Large intestine (tissue), 3 donors: ENCODE results near the gene RPN2. TPM values are rescaled to one million over a fixed set of nuclear protein-coding genes. Genes with fewer than 3 reads are reported as not detected.
A peak's percentile ranks its signal among the peaks of the same experiment; 100 is the strongest.

Source experiments
- DNase-seq, 2 donors: peaks; one replicate each; pipeline versions ENCODE4 v3.0.0 to v3.0.0-alpha.2; 2013
- H3K27ac ChIP-seq: one replicate; pipeline ENCODE4 v1.5.1; 2013; ENCODE audit warnings: low read length
- H3K27me3 ChIP-seq: 2 replicates; pipeline ENCODE4 v1.6.1; 2013; ENCODE audit warnings: low read length; ENCODE audit not compliant: control insufficient read depth, insufficient read depth
- H3K36me3 ChIP-seq: 2 replicates; pipeline ENCODE4 v1.6.1; 2013; ENCODE audit warnings: low read length; ENCODE audit not compliant: control insufficient read depth, insufficient read depth
- H3K4me1 ChIP-seq: one replicate; pipeline ENCODE4 v1.6.1; 2013; ENCODE audit warnings: low read length; ENCODE audit not compliant: control insufficient read depth, insufficient read depth
- H3K4me3 ChIP-seq: one replicate; pipeline ENCODE4 v1.5.1; 2013; ENCODE audit warnings: low read length
- H3K9me3 ChIP-seq: one replicate; pipeline ENCODE4 v1.6.1; 2013; ENCODE audit warnings: mild to moderate bottlenecking, low read depth, low read length, moderate library complexity; ENCODE audit not compliant: control insufficient read depth
- WGBS: methylation state at CpG from one replicate; pipeline ENCODE4 v1.1.5; 2013; ENCODE audit warnings: low lambda C conversion rate; ENCODE audit not compliant: insufficient coverage; 5-methylcytosine and 5-hydroxymethylcytosine counted together
- polyA plus RNA-seq: library from polyadenylated mRNA; unstranded; fragments of 120-200 nt; gene quantifications from one replicate; pipeline ENCODE4 v1.2.1, GENCODE V29; 2013

RPN2 gene
- polyA plus RNA-seq, 1 donor = 177 TPM

DNA sequence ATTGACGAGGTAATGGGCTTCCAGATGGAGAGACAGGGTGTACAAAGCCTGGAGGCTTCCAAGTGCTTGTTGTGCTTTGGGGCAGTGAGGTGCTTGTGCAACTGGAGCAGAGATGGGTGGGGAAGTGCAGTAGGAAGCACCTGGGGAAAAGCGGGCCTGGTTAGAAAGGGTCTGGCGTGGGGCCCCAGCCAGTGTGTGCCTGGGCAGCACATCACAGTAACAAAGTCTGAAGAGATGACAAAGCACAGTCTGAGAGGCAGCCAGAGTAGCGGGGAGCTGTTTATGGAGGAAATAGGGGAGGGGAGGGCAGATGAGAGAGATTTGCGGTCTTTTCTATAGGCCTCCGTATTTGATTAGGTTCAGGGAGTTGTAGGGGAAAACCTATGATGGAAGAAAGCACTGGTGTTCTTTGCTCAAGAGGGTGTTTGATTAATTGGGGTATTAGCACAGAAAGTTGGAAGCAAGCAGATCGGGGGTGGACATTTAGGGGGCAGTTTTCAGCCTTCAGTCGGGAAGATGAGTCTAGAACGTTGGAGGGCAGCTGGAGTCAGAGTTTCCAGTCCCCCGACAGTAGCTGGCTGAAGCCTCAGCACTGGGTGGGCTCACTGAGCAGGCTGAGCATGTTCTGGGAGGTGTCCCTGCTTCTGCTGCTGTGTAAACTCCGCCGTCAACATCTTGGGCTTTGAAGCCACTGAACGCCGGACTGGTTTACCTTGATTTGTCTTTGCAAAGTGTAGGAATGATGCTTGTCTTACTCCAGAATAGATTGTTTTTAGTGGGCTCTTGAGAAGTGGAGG lies 15.7 kb downstream of the RPN2 start:
- Histone ChIP-seq H3K36me3 (peaks cover 26% of the 10 kb centered on the region), H3K9me3 (no peaks in the 10 kb centered on the region)
- 40% methylated on average over 3 of the region's 14 CpGs for WGBS

DNA sequence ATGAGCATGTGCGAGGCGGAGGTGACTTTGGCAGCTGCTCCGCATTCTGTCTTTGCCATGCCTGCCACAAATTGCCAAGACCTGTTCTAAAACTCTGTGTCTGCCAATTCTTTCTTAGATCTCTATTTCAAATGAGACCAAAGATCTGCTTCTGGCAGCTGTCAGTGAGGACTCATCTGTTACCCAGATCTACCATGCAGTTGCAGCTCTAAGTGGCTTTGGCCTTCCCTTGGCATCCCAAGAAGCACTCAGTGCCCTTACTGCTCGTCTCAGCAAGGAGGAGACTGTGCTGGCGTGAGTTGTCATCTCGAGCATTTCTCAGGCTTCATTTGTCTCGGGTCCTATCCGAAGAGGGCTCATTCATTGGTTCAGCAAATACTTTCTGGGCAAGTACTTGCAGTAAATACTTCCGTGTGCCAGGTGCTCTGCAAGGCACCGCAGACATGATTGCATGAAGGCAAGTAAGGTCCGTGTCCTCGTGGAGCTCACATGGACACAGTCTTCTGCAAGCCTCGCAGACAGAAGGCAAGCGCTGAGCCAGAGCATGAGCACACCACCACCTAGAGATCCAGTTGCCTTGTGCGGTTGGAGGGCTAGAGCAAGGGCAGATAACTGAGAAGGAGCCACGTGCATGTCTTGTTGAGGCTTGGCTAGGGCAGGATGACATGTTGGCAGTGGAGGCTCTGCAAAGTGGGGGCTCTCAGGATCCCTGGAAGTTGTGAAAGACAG lies 20.0 kb downstream of the RPN2 start:
- WGBS = no CpG with 5 or more reads among the region's 16 CpGs
- H3K9me3 ChIP-seq = no peaks in the 10 kb centered on the region
- H3K4me3 ChIP-seq = no peak overlapping the region
- no peak overlapping the region for H3K27ac ChIP-seq
- peaks cover 48% of the 10 kb centered on the region for H3K36me3 ChIP-seq
- no peak for DNase-seq
- H3K4me1 ChIP-seq = no peaks in the 10 kb centered on the region
- no peaks in the 10 kb centered on the region for H3K27me3 ChIP-seq

More for the DNA sequence above, 15.7 kb downstream of the RPN2 start:
- Histone ChIP-seq H3K27ac (no peak overlapping the region), H3K27me3 (no peaks in the 10 kb centered on the region), H3K4me1 (no peaks in the 10 kb centered on the region), H3K4me3 (no peak overlapping the region)
- no peak for DNase-seq

- Histone ChIP-seq H3K27ac (no peak overlapping the region), H3K36me3 (peaks cover 60% of the 10 kb centered on the region), H3K4me1 (no peaks in the 10 kb centered on the region), H3K27me3 (no peaks in the 10 kb centered on the region), H3K9me3 (no peaks in the 10 kb centered on the region), H3K4me3 (no peak overlapping the region)
- 80% methylated on average over 1 of the region's 4 CpGs for WGBS
- DNase-seq = no peak
Measured at GRCh38 chr20:37200376-37200775, 21.2 kb downstream of the RPN2 start.

DNA sequence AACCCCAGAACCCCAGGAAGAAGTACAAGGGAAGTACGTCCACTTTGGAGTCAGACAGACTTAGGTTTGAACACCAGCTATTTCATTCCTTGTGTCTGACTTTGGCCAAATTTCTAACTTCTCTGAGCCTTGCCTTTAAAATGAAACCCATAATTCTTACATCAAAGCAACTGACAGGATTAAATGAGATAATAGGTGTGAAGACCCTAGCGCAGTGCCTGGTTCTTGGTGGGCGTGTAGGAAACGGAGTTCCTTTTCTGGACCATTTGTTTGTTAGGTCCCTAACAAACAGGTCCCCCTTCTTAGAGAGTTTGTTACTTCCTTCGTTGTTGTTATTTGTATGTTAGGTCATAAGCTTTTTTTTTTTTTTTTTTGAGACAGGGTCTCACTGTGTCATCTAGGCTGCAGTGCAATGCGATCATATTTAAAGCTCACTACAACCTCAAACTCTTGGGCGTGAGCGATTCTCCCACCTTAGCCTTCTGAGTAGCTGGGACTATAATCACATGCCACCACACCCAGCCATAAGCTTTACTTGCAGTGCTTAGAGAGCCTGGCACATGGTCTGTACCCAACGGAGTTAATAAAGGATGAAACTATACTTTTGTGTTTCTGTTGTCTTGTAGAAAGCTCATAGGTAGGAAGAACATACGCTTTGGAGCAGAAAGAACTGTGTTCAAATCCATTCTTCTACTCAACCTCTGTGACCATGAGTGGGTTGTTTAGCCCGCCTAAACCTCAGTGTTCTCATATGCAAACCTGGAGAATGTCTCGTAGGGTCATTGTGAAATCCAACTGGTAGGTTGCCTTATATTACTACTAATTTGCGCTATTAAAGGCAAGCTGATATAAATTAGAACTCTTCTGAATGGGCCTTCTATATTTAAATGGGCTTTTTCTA lies 22.0 kb downstream of the RPN2 start:
- H3K4me1 ChIP-seq = no peaks in the 10 kb centered on the region
- no peak overlapping the region for H3K27ac ChIP-seq
- H3K4me3 ChIP-seq = no peak overlapping the region
- 90% methylated on average over 2 of the region's 13 CpGs for WGBS
- DNase-seq = no peak
- no peaks in the 10 kb centered on the region for H3K9me3 ChIP-seq
- H3K36me3 ChIP-seq = peaks cover 66% of the 10 kb centered on the region
- H3K27me3 ChIP-seq = no peaks in the 10 kb centered on the region

- peak overlapping the region; percentile 43 for H3K27ac ChIP-seq
- H3K27me3 ChIP-seq = no peaks in the 10 kb centered on the region
- WGBS = 86% methylated on average over 1 of the region's 2 CpGs
- H3K36me3 ChIP-seq = peaks cover 62% of the 10 kb centered on the region
- H3K4me1 ChIP-seq = no peaks in the 10 kb centered on the region
- no peak for DNase-seq
- no peaks in the 10 kb centered on the region for H3K9me3 ChIP-seq
- H3K4me3 ChIP-seq = no peak overlapping the region
Measured at GRCh38 chr20:37201827-37202162, 22.7 kb downstream of the RPN2 start.

GRCh38 chr20:37202267-37202943 lies 23.3 kb downstream of the RPN2 start:
- H3K36me3 ChIP-seq = peaks cover 67% of the 10 kb centered on the region
- no peaks in the 10 kb centered on the region for H3K4me1 ChIP-seq
- WGBS = 86% methylated on average over 1 of the region's 6 CpGs
- no peak overlapping the region for H3K4me3 ChIP-seq
- no peaks in the 10 kb centered on the region for H3K27me3 ChIP-seq
- peak overlapping the region; percentile 43 for H3K27ac ChIP-seq
- H3K9me3 ChIP-seq = no peaks in the 10 kb centered on the region
- peak; percentile 33 to 54 for DNase-seq

GRCh38 chr20:37204056-37204455 lies 24.9 kb downstream of the RPN2 start:
- DNase-seq = no peak
- Histone ChIP-seq H3K36me3 (peaks cover 77% of the 10 kb centered on the region), H3K4me3 (no peak overlapping the region), H3K4me1 (no peaks in the 10 kb centered on the region), H3K27ac (no peak overlapping the region), H3K27me3 (no peaks in the 10 kb centered on the region), H3K9me3 (no peaks in the 10 kb centered on the region)
- WGBS = no CpG with 5 or more reads among the region's 3 CpGs

DNA sequence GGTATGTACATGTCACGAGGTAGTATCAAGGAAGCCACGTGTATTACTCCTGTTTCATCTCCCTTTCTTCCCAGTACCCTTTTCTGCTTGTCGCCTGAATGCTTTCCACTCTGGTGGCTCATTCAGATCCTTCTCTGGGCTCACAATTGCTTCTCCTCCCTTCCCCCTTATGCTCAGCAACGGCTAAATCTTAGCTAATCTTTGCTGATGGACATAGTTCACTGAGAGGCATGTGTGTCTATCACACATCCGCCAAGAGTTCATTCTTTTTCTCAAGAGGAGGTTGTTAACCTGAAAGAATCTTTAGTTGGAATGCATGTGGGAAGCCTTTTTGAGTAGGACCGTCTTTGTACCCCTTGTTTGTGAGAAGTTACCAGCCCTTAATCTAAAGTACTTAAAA lies 26.0 kb downstream of the RPN2 start:
- no peak overlapping the region for H3K4me3 ChIP-seq
- H3K9me3 ChIP-seq = no peaks in the 10 kb centered on the region
- DNase-seq = no peak
- H3K27ac ChIP-seq = no peak overlapping the region
- WGBS = no CpG with 5 or more reads among the region's 6 CpGs
- H3K36me3 ChIP-seq = peaks cover 77% of the 10 kb centered on the region
- no peaks in the 10 kb centered on the region for H3K27me3 ChIP-seq
- no peaks in the 10 kb centered on the region for H3K4me1 ChIP-seq

GRCh38 chr20:37205794-37206193 lies 26.7 kb downstream of the RPN2 start:
- 92% methylated on average over 2 of the region's 2 CpGs for WGBS
- no peaks in the 10 kb centered on the region for H3K27me3 ChIP-seq
- peaks cover 76% of the 10 kb centered on the region for H3K36me3 ChIP-seq
- no peaks in the 10 kb centered on the region for H3K9me3 ChIP-seq
- no peak for DNase-seq
- no peak overlapping the region for H3K4me3 ChIP-seq
- H3K4me1 ChIP-seq = no peaks in the 10 kb centered on the region
- no peak overlapping the region for H3K27ac ChIP-seq

DNA sequence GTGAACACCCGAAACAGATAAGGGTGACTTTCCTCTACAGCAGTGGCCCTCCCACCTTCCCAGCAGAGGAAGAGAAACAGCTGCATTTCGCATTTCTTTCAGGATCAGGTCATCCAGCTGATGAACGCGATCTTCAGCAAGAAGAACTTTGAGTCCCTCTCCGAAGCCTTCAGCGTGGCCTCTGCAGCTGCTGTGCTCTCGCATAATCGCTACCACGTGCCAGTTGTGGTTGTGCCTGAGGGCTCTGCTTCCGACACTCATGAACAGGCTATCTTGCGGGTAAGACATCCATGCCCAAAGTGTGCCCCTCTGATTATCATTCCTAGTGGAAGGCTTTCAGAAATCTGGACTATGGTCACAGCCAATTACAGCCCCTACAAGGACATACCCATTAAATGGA lies 28.0 kb downstream of the RPN2 start:
- H3K4me3 ChIP-seq = no peak overlapping the region
- H3K36me3 ChIP-seq = peaks cover 76% of the 10 kb centered on the region
- no peaks in the 10 kb centered on the region for H3K27me3 ChIP-seq
- no peak for DNase-seq
- H3K9me3 ChIP-seq = no peaks in the 10 kb centered on the region
- H3K4me1 ChIP-seq = no peaks in the 10 kb centered on the region
- H3K27ac ChIP-seq = no peak overlapping the region
- WGBS = 100% methylated on average over 1 of the region's 11 CpGs
